Measurements from ENCODE around the gene VPS39.

The VPS39 gene

GRCh38 chr15:42220216-42220615 lies 12.1 kb upstream of the VPS39 start:
- Histone ChIP-seq H3K9me3 (ENCODE audit: control insufficient read depth, insufficient read depth, low read length) (no peaks in the 10 kb centered on the region), H3K4me3 (ENCODE audit: low read depth, low read length) (no peak overlapping the region), H3K36me3 (ENCODE audit: control insufficient read depth, insufficient read depth, low read length) (peaks cover 78% of the 10 kb centered on the region), H3K27me3 (ENCODE audit: control insufficient read depth, insufficient read depth, low read length) (no peaks in the 10 kb centered on the region), H3K4me1 (ENCODE audit: control insufficient read depth, insufficient read depth, low read length) (no peaks in the 10 kb centered on the region), H3K9ac (ENCODE audit: low read depth, low read length) (no peak overlapping the region), H3K27ac (ENCODE audit: low read depth, low read length) (no peak overlapping the region)

GRCh38 chr15:42218953-42219592 lies 11.0 kb upstream of the VPS39 start:
- Histone ChIP-seq H3K27me3 (ENCODE audit: control insufficient read depth, insufficient read depth, low read length) (no peaks in the 10 kb centered on the region), H3K4me3 (ENCODE audit: low read depth, low read length) (no peak overlapping the region), H3K9ac (ENCODE audit: low read depth, low read length) (no peak overlapping the region), H3K9me3 (ENCODE audit: control insufficient read depth, insufficient read depth, low read length) (no peaks in the 10 kb centered on the region), H3K27ac (ENCODE audit: low read depth, low read length) (no peak overlapping the region), H3K4me1 (ENCODE audit: control insufficient read depth, insufficient read depth, low read length) (no peaks in the 10 kb centered on the region), H3K36me3 (ENCODE audit: control insufficient read depth, insufficient read depth, low read length) (peaks cover 76% of the 10 kb centered on the region)

GRCh38 chr15:42217568-42217967 lies 9.5 kb upstream of the VPS39 start:
- Histone ChIP-seq H3K9me3 (ENCODE audit: control insufficient read depth, insufficient read depth, low read length) (no peaks in the 10 kb centered on the region), H3K4me1 (ENCODE audit: control insufficient read depth, insufficient read depth, low read length) (no peaks in the 10 kb centered on the region), H3K9ac (ENCODE audit: low read depth, low read length) (no peak overlapping the region), H3K4me3 (ENCODE audit: low read depth, low read length) (no peak overlapping the region), H3K27ac (ENCODE audit: low read depth, low read length) (no peak overlapping the region), H3K36me3 (ENCODE audit: control insufficient read depth, insufficient read depth, low read length) (peaks cover 73% of the 10 kb centered on the region), H3K27me3 (ENCODE audit: control insufficient read depth, insufficient read depth, low read length) (no peaks in the 10 kb centered on the region)

GRCh38 chr15:42215913-42216829 lies 8.1 kb upstream of the VPS39 start:
- Histone ChIP-seq H3K9ac (ENCODE audit: low read depth, low read length) (no peak overlapping the region), H3K9me3 (ENCODE audit: control insufficient read depth, insufficient read depth, low read length) (no peaks in the 10 kb centered on the region), H3K4me1 (ENCODE audit: control insufficient read depth, insufficient read depth, low read length) (no peaks in the 10 kb centered on the region), H3K4me3 (ENCODE audit: low read depth, low read length) (no peak overlapping the region), H3K27ac (ENCODE audit: low read depth, low read length) (no peak overlapping the region), H3K36me3 (ENCODE audit: control insufficient read depth, insufficient read depth, low read length) (peaks cover 87% of the 10 kb centered on the region), H3K27me3 (ENCODE audit: control insufficient read depth, insufficient read depth, low read length) (no peaks in the 10 kb centered on the region)

- no peak overlapping the region for H3K27ac ChIP-seq (ENCODE audit: low read depth, low read length)
- no peaks in the 10 kb centered on the region for H3K27me3 ChIP-seq (ENCODE audit: control insufficient read depth, insufficient read depth, low read length)
- no peaks in the 10 kb centered on the region for H3K9me3 ChIP-seq (ENCODE audit: control insufficient read depth, insufficient read depth, low read length)
- H3K4me1 ChIP-seq (ENCODE audit: control insufficient read depth, insufficient read depth, low read length), result no peaks in the 10 kb centered on the region
- no peak overlapping the region for H3K9ac ChIP-seq (ENCODE audit: low read depth, low read length)
- no peak overlapping the region for H3K4me3 ChIP-seq (ENCODE audit: low read depth, low read length)
- H3K36me3 ChIP-seq (ENCODE audit: control insufficient read depth, insufficient read depth, low read length), result peaks cover 92% of the 10 kb centered on the region
These were observed 6.5 kb upstream of the VPS39 start for GRCh38 chr15:42214600-42214999.

- Histone ChIP-seq H3K4me1 (ENCODE audit: control insufficient read depth, insufficient read depth, low read length) (0 out of 2 replicates have a peak, but pooled peaks cover under 1% of the 10 kb centered on the region), H3K9me3 (ENCODE audit: control insufficient read depth, insufficient read depth, low read length) (no peaks in the 10 kb centered on the region), H3K27me3 (ENCODE audit: control insufficient read depth, insufficient read depth, low read length) (no peaks in the 10 kb centered on the region), H3K36me3 (ENCODE audit: control insufficient read depth, insufficient read depth, low read length) (peaks cover 81% of the 10 kb centered on the region), H3K9ac (ENCODE audit: low read depth, low read length) (no peak overlapping the region), H3K4me3 (ENCODE audit: low read depth, low read length) (no peak overlapping the region), H3K27ac (ENCODE audit: low read depth, low read length) (no peak overlapping the region)
These were observed 5.4 kb upstream of the VPS39 start for GRCh38 chr15:42213511-42213910.

- no peak overlapping the region for H3K9ac ChIP-seq (ENCODE audit: low read depth, low read length)
- H3K27ac ChIP-seq (ENCODE audit: low read depth, low read length), result no peak overlapping the region
- H3K9me3 ChIP-seq (ENCODE audit: control insufficient read depth, insufficient read depth, low read length), result no peaks in the 10 kb centered on the region
- peaks cover 53% of the 10 kb centered on the region for H3K36me3 ChIP-seq (ENCODE audit: control insufficient read depth, insufficient read depth, low read length)
- H3K4me1 ChIP-seq (ENCODE audit: control insufficient read depth, insufficient read depth, low read length), result 0 out of 2 replicates have a peak, but pooled peaks cover 3% of the 10 kb centered on the region
- H3K4me3 ChIP-seq (ENCODE audit: low read depth, low read length), result no peak overlapping the region
- no peaks in the 10 kb centered on the region for H3K27me3 ChIP-seq (ENCODE audit: control insufficient read depth, insufficient read depth, low read length)
These were observed 2.6 kb upstream of the VPS39 start for GRCh38 chr15:42210696-42211095.

- Histone ChIP-seq H3K27me3 (ENCODE audit: control insufficient read depth, insufficient read depth, low read length) (no peaks in the 10 kb centered on the region), H3K36me3 (ENCODE audit: control insufficient read depth, insufficient read depth, low read length) (peaks cover 15% of the 10 kb centered on the region), H3K4me3 (ENCODE audit: low read depth, low read length) (no peak overlapping the region), H3K27ac (ENCODE audit: low read depth, low read length) (no peak overlapping the region), H3K4me1 (ENCODE audit: control insufficient read depth, insufficient read depth, low read length) (0 out of 2 replicates have a peak, but pooled peaks cover 3% of the 10 kb centered on the region), H3K9ac (ENCODE audit: low read depth, low read length) (no peak overlapping the region), H3K9me3 (ENCODE audit: control insufficient read depth, insufficient read depth, low read length) (no peaks in the 10 kb centered on the region)
These were observed 1.7 kb downstream of the VPS39 start for GRCh38 chr15:42206406-42206805.

- no peak overlapping the region for H3K4me3 ChIP-seq (ENCODE audit: low read depth, low read length)
- H3K27me3 ChIP-seq (ENCODE audit: control insufficient read depth, insufficient read depth, low read length), result no peaks in the 10 kb centered on the region
- 0 out of 2 replicates have a peak, but pooled peaks cover 3% of the 10 kb centered on the region for H3K4me1 ChIP-seq (ENCODE audit: control insufficient read depth, insufficient read depth, low read length)
- H3K36me3 ChIP-seq (ENCODE audit: control insufficient read depth, insufficient read depth, low read length), result no peaks in the 10 kb centered on the region
- H3K9ac ChIP-seq (ENCODE audit: low read depth, low read length), result no peak overlapping the region
- H3K9me3 ChIP-seq (ENCODE audit: control insufficient read depth, insufficient read depth, low read length), result no peaks in the 10 kb centered on the region
- H3K27ac ChIP-seq (ENCODE audit: low read depth, low read length), result no peak overlapping the region
These were observed 4.2 kb downstream of the VPS39 start for GRCh38 chr15:42203891-42204290.

- no peak overlapping the region for H3K27ac ChIP-seq (ENCODE audit: low read depth, low read length)
- no peak overlapping the region for H3K4me3 ChIP-seq (ENCODE audit: low read depth, low read length)
- no peaks in the 10 kb centered on the region for H3K27me3 ChIP-seq (ENCODE audit: control insufficient read depth, insufficient read depth, low read length)
- H3K9me3 ChIP-seq (ENCODE audit: control insufficient read depth, insufficient read depth, low read length), result no peaks in the 10 kb centered on the region
- peaks cover 7% of the 10 kb centered on the region; the same call in 1 of the 2 replicates for H3K36me3 ChIP-seq (ENCODE audit: control insufficient read depth, insufficient read depth, low read length)
- no peak overlapping the region for H3K9ac ChIP-seq (ENCODE audit: low read depth, low read length)
- H3K4me1 ChIP-seq (ENCODE audit: control insufficient read depth, insufficient read depth, low read length), result no peaks in the 10 kb centered on the region
These were observed 5.5 kb downstream of the VPS39 start for GRCh38 chr15:42202653-42203052.

- H3K9ac ChIP-seq (ENCODE audit: low read depth, low read length), result no peak overlapping the region
- no peak overlapping the region for H3K27ac ChIP-seq (ENCODE audit: low read depth, low read length)
- H3K9me3 ChIP-seq (ENCODE audit: control insufficient read depth, insufficient read depth, low read length), result no peaks in the 10 kb centered on the region
- H3K27me3 ChIP-seq (ENCODE audit: control insufficient read depth, insufficient read depth, low read length), result no peaks in the 10 kb centered on the region
- no peak overlapping the region for H3K4me3 ChIP-seq (ENCODE audit: low read depth, low read length)
- H3K36me3 ChIP-seq (ENCODE audit: control insufficient read depth, insufficient read depth, low read length), result peaks cover 11% of the 10 kb centered on the region
- H3K4me1 ChIP-seq (ENCODE audit: control insufficient read depth, insufficient read depth, low read length), result no peaks in the 10 kb centered on the region
These were observed 6.3 kb downstream of the VPS39 start for GRCh38 chr15:42201801-42202200.
